Stimulated activated CD4-positive, alpha-beta T cell treated with anti-CD3 and anti-CD28 coated beads, TNF-alpha, amount 100 ng/mL, for 4 hours (primary cell): ENCODE measurements around the gene SLC6A7.

ENCODE experiments used
- DNase-seq, 3 experiments: peaks; one replicate each; pipeline ENCODE4 v3.0.0-alpha.2; 2020; ENCODE audit warnings: low read depth in 3 of 3

SLC6A7 gene

GRCh38 chr5:150190503-150190979, 679 bp downstream of the SLC6A7 start:
- no peak for DNase-seq

GRCh38 chr5:150190987-150191386, 1.1 kb downstream of the SLC6A7 start:
- DNase-seq, result no peak

GRCh38 chr5:150192462-150192861, 2.6 kb downstream of the SLC6A7 start:
- DNase-seq, result no peak

GRCh38 chr5:150195736-150196485, 6.0 kb downstream of the SLC6A7 start:
- no peak for DNase-seq

- no peak for DNase-seq
Observed at GRCh38 chr5:150196514-150196913, 6.7 kb downstream of the SLC6A7 start.

- no peak for DNase-seq
Observed at GRCh38 chr5:150196986-150197385, 7.1 kb downstream of the SLC6A7 start.

- no peak for DNase-seq
Observed at GRCh38 chr5:150197476-150197875, 7.6 kb downstream of the SLC6A7 start.

- no peak for DNase-seq
Observed at GRCh38 chr5:150202501-150202900, 12.6 kb downstream of the SLC6A7 start.

GRCh38 chr5:150203832-150204589, 14.1 kb downstream of the SLC6A7 start:
- no peak for DNase-seq

GRCh38 chr5:150204590-150204960, 14.7 kb downstream of the SLC6A7 start:
- no peak for DNase-seq

- no peak for DNase-seq
Observed at GRCh38 chr5:150206098-150206778, 16.4 kb downstream of the SLC6A7 start.

- no peak for DNase-seq
Observed at GRCh38 chr5:150206779-150207115, 16.9 kb downstream of the SLC6A7 start.

GRCh38 chr5:150208187-150209098, 18.6 kb downstream of the SLC6A7 start:
- no peak for DNase-seq

- DNase-seq, result no peak
Observed at GRCh38 chr5:150209099-150209635, 19.3 kb downstream of the SLC6A7 start.

- no peak for DNase-seq
Observed at GRCh38 chr5:150210644-150211043, 20.8 kb downstream of the SLC6A7 start.

GRCh38 chr5:150211156-150212030, 21.5 kb downstream of the SLC6A7 start:
- DNase-seq, result no peak

GRCh38 chr5:150213530-150213929, 23.7 kb downstream of the SLC6A7 start:
- no peak for DNase-seq

GRCh38 chr5:150214289-150214688, 24.4 kb downstream of the SLC6A7 start:
- DNase-seq, result no peak

GRCh38 chr5:150215979-150216944, 26.4 kb downstream of the SLC6A7 start:
- no peak for DNase-seq
